K562 (cell line): ENCODE data around the gene MAP2K3. TPM values are rescaled to one million over a fixed set of nuclear protein-coding genes. Genes with fewer than 3 reads are reported as not detected.

Experiments used
- ATAC-seq: fragments of 200-7000 bp; cut with Tn5 transposase; 3 replicates; pipeline ENCODE4 v1.9.1; 2020; ENCODE audit warnings: moderate library complexity
- BruUV-seq: library from RNA; stranded (reverse); fragments of 400-500 nt; replicated peaks from 2 replicates; lab custom pipeline; 2021; lab: Mats Ljungman, UMichigan
- CTCF ChIA-PET: fragments of 300-600 bp; formaldehyde crosslinking; extraction: SDS; loops from one replicate; lab custom pipeline; 2021; ENCODE audit warnings: low intra/inter-chr PET ratio; lab: Yijun Ruan, JAX
- POLR2A ChIA-PET: fragments of 300-600, 350-650 bp; sonication (Branson Sonifier 250); formaldehyde crosslinking; extraction: SDS; loops from one replicate; lab custom pipeline; 2021; ENCODE audit warnings: antibody characterized with exemption, inconsistent platforms; lab: Yijun Ruan, JAX
- DNase-seq, 4 experiments: peaks; one replicate each; pipeline versions ENCODE4 v3.0.0 to v3.0.0-alpha.2; 2011 to 2018; ENCODE audit warnings: low spot score in 3 of 4, mixed read lengths in 3 of 4; ENCODE audit errors: extremely low read depth in 1 of 4
- FAIRE-seq: peaks from 2 replicates; lab custom pipeline; 2011; peaks lifted over from hg19 to GRCh38; lab: Jason Lieb, UNC
- H2AFZ ChIP-seq: 2 replicates; pipeline ENCODE4 v1.6.0; 2011; ENCODE audit warnings: low read depth, low read length, control low read depth, inconsistent platforms
- H3K27ac ChIP-seq: fragments of 200-600 bp; 3 replicates; pipeline ENCODE4 v1.8.0; 2011; ENCODE audit warnings: low read depth, mild to moderate bottlenecking, control low read depth, inconsistent platforms, low read length, moderate library complexity, mixed read lengths; ENCODE audit errors: extremely low read depth
- H3K27me3 ChIP-seq, 2 experiments: fragments of 300-600 bp in 1 of 2; 2 replicates in 1 of 2; 3 replicates in 1 of 2; pipeline versions ENCODE4 v1.6.0 to v1.8.0; 2011; ENCODE audit warnings: inconsistent platforms in 2 of 2, low read length in 2 of 2, mild to moderate bottlenecking in 1 of 2, mixed read lengths in 1 of 2, moderate library complexity in 1 of 2; ENCODE audit not compliant: control insufficient read depth in 2 of 2, insufficient read depth in 2 of 2
- H3K36me3 ChIP-seq: fragments of 300-600 bp; 3 replicates; pipeline ENCODE4 v1.8.0; 2011; ENCODE audit warnings: mild to moderate bottlenecking, low read length, inconsistent platforms; ENCODE audit not compliant: control insufficient read depth, insufficient read depth
- H3K4me1 ChIP-seq, 2 experiments: fragments of 200-600 bp in 1 of 2; replicated peaks in 1 of 2; 2 replicates in 1 of 2; 3 replicates in 1 of 2; pipeline versions ENCODE4 v1.5.1 to v1.8.0; 2011; ENCODE audit warnings: inconsistent platforms in 2 of 2, low read length in 2 of 2, mild to moderate bottlenecking in 1 of 2, mixed read lengths in 1 of 2, moderate library complexity in 1 of 2; ENCODE audit not compliant: control insufficient read depth in 2 of 2, insufficient read depth in 2 of 2
- H3K4me2 ChIP-seq: 2 replicates; pipeline ENCODE4 v1.6.1; 2011; ENCODE audit warnings: low read length, control low read depth, inconsistent platforms, mixed read lengths; ENCODE audit not compliant: insufficient read depth
- H3K4me3 ChIP-seq: fragments of 200-600 bp; sonication (generic), shearing (Covaris generic); 2 replicates; pipeline ENCODE4 v1.5.1; 2016; ENCODE audit warnings: control low read depth, inconsistent platforms
- H3K79me2 ChIP-seq: fragments of 200-600 bp; 3 replicates; pipeline ENCODE4 v1.8.0; 2011; ENCODE audit warnings: low read length, inconsistent platforms; ENCODE audit not compliant: control insufficient read depth, insufficient read depth
- H3K9ac ChIP-seq, 2 experiments: 2 replicates each; pipeline versions ENCODE4 v1.6.0 to v1.6.1; 2011; ENCODE audit warnings: low read depth in 2 of 2, low read length in 2 of 2, control low read depth in 1 of 2, inconsistent platforms in 1 of 2, mild to moderate bottlenecking in 1 of 2, mixed read lengths in 1 of 2; ENCODE audit not compliant: insufficient read depth in 1 of 2
- H3K9me1 ChIP-seq: one replicate; pipeline ENCODE4 v1.6.0; 2011; ENCODE audit warnings: inconsistent platforms, mild to moderate bottlenecking, low read length, moderate library complexity; ENCODE audit not compliant: control insufficient read depth, insufficient read depth
- H3K9me3 ChIP-seq: replicated peaks from 2 replicates; pipeline ENCODE4 v1.5.1; 2011; ENCODE audit warnings: low read depth, low read length, inconsistent platforms; ENCODE audit not compliant: control insufficient read depth, insufficient read depth
- H4K20me1 ChIP-seq: replicated peaks from 2 replicates; pipeline ENCODE4 v1.6.1; 2011; ENCODE audit warnings: low read length, inconsistent platforms, mixed read lengths; ENCODE audit not compliant: control insufficient read depth, insufficient read depth
- ARHGAP35 ChIP-seq: fragments of 450-650 bp; IDR thresholded peaks from 2 replicates; pipeline ENCODE4 v1.6.1; 2018; ENCODE audit not compliant: partially characterized antibody
- BHLHE40 ChIP-seq: IDR thresholded peaks from 2 replicates; pipeline ENCODE4 v1.6.1; 2011; ENCODE audit warnings: low read length, improper control_type of control experiment
- DDX20 ChIP-seq: fragments of 450-650 bp; IDR thresholded peaks from 2 replicates; pipeline ENCODE4 v1.6.1; 2016; ENCODE audit warnings: missing genetic modification characterization, low read depth, mild to moderate bottlenecking, missing compliant biosample characterization, moderate library complexity
- GATA2 ChIP-seq: sonication (generic); formaldehyde crosslinking; IDR thresholded peaks from 2 replicates; pipeline ENCODE4 v1.4.0; 2020; ENCODE audit warnings: mild to moderate bottlenecking, missing genetic modification reagents
- NFRKB ChIP-seq: fragments of 450-650 bp; IDR thresholded peaks from 2 replicates; pipeline ENCODE4 v1.6.1; 2016; ENCODE audit warnings: low read depth
- PRMT5 ChIP-seq: sonication (generic); formaldehyde crosslinking; IDR thresholded peaks from 2 replicates; pipeline ENCODE4 v1.5.0; 2020; ENCODE audit warnings: missing genetic modification reagents
- TCF7 ChIP-seq: sonication (generic); IDR thresholded peaks from 2 replicates; pipeline ENCODE4 v1.6.1; 2016; ENCODE audit warnings: antibody characterized with exemption, borderline replicate concordance
- USF2 ChIP-seq: sonication (generic); formaldehyde crosslinking; IDR thresholded peaks from 2 replicates; pipeline ENCODE4 v1.5.0; 2020; ENCODE audit warnings: missing genetic modification reagents
- ZC3H8 ChIP-seq: fragments of 450-650 bp; IDR thresholded peaks from 2 replicates; pipeline ENCODE4 v1.6.1; 2017
- ZFP1 ChIP-seq: fragments of 450-650 bp; formaldehyde crosslinking; IDR thresholded peaks from 2 replicates; pipeline ENCODE4 v1.4.0; 2020; ENCODE audit warnings: mild to moderate bottlenecking, mixed read lengths
- ZFX ChIP-seq: sonication (generic); formaldehyde crosslinking; IDR thresholded peaks from 2 replicates; pipeline ENCODE4 v1.8.0; 2022; ENCODE audit warnings: mild to moderate bottlenecking, missing genetic modification reagents, moderate library complexity
- WGBS: fragments of 100-300 bp; shearing (Covaris generic); methylation state at CpG from one replicate; pipeline ENCODE4 v1.1.6; 2016; ENCODE audit warnings: low coverage, mixed read lengths; ENCODE audit not compliant: insufficient coverage; ENCODE audit errors: missing lambda C conversion rate; 5-methylcytosine and 5-hydroxymethylcytosine counted together
- in situ Hi-C: fragments of 300-500 bp; cut with MboI; formaldehyde crosslinking; loops from 4 replicates; pipeline ENCODE4 v1.15.0; 2018; ENCODE audit warnings: inconsistent platforms, mixed read lengths
- intact Hi-C: fragments of 100-400 bp; cut with micrococcal nuclease; formaldehyde crosslinking; loops from 2 replicates; pipeline ENCODE4 v1.14.2; 2022
- polyA plus RNA-seq, 8 experiments: library from polyadenylated mRNA; depleted of rRNA in 4 of 8; stranded (reverse) in 5 of 8; unstranded in 3 of 8; fragments of >200 nt; fragmentation: Nextera tagmentation in 2 of 8; fragmentation: Illumina TruSeq in 1 of 8; extraction: Ambion mirVana in 2 of 8; extraction: Trizol in 1 of 8; gene quantifications; 2 replicates each; pipeline versions ENCODE4 v1.2.1 to v1.2.3, GENCODE V29; 2011 to 2014; ENCODE audit warnings: inconsistent platforms in 1 of 8, missing spikeins in 1 of 8
- total RNA-seq, 7 experiments: library from RNA; depleted of rRNA in 6 of 7; stranded (reverse); fragments of >200 nt in 6 of 7; fragmentation: Illumina TruSeq in 2 of 7; extraction: Trizol in 2 of 7; gene quantifications; 2 replicates each; pipeline versions ENCODE4 v1.2.1 to v1.2.3, GENCODE V29; 2011 to 2021; ENCODE audit warnings: low replicate concordance in 1 of 7

The MAP2K3 gene
- total and polyA plus RNA-seq, 9 of the 15 experiments (the other 6 are each of a cell fraction or from before 2014, with no cell fraction given), result 0.18 to 14.8 (median 3.5) TPM

GRCh38 chr17:21291357-21291756 is 6.8 kb downstream of the MAP2K3 start:
- POLR2A ChIA-PET, result no interaction called here
- in situ Hi-C loops, result loop anchor here (10.0 to 25.0 kb wide), 2 partner anchors 771 to 1093 kb away; no protein-coding TSS in a partner anchor
- peaks cover 12% of the 10 kb centered on the region; the same call in 1 of the 2 replicates for H4K20me1 ChIP-seq
- no TSS peak for BruUV-seq
- DNase-seq, result no peak
- H3K27ac ChIP-seq, result no peak overlapping the region
- no peaks in the 10 kb centered on the region for H3K27me3 ChIP-seq
- TF ChIP-seq TCF7 (no peak), ZFP1 (no peak)
- TF ChIP-seq, all 486 proteins: peak for 0
- Histone ChIP-seq H3K4me2 (no peak overlapping the region), H2AFZ (no peak overlapping the region), H3K9ac (no peak overlapping the region), H3K36me3 (no peaks in the 10 kb centered on the region), H3K9me1 (no peaks in the 10 kb centered on the region), H3K79me2 (peaks cover 24% of the 10 kb centered on the region), H3K4me1 (peaks cover 8 to 71% of the 10 kb centered on the region in 2 experiments; a peak in 4 of 5 replicates), H3K9me3 (no peaks in the 10 kb centered on the region), H3K4me3 (no peak overlapping the region)
- intact Hi-C loops, result no loop called here
- FAIRE-seq (no peak), ATAC-seq (no peak)
- CTCF ChIA-PET, result no interaction called here
- 47% methylated on average over 10 of the region's 10 CpGs for WGBS

- Histone ChIP-seq H3K9me1 (no peaks in the 10 kb centered on the region), H3K9ac (0 out of 4 replicates have a peak overlapping the region, but pooled peaks of 1 of the 2 experiments have one; percentile 8), H2AFZ (no peak overlapping the region), H3K27me3 (no peaks in the 10 kb centered on the region), H4K20me1 (peaks cover 15% of the 10 kb centered on the region; the same call in 1 of the 2 replicates), H3K4me3 (no peak overlapping the region), H3K4me1 (peaks cover 4 to 73% of the 10 kb centered on the region in 2 experiments; a peak in 4 of 5 replicates), H3K36me3 (no peaks in the 10 kb centered on the region), H3K9me3 (no peaks in the 10 kb centered on the region)
- peak; percentile 18; the same call in 2 of the 3 replicates for ATAC-seq
- no peak for FAIRE-seq
- ChIA-PET POLR2A (no interaction called here), CTCF (no interaction called here)
- WGBS, result 51% methylated on average over 9 of the region's 12 CpGs
- DNase-seq, result no peak
- in situ Hi-C loops (loop anchor here (10.0 to 25.0 kb wide), 2 partner anchors 770 to 1093 kb away; no protein-coding TSS in a partner anchor), intact Hi-C loops (no loop called here)
- no TSS peak for BruUV-seq
- TF ChIP-seq ZFX (no peak), PRMT5 (CRISPR knock-in tag) (no peak), USF2 (CRISPR knock-in tag) (no peak), DDX20 (tag) (no peak), ZC3H8 (no peak), NFRKB (no peak), BHLHE40 (no peak), ARHGAP35 (no peak), GATA2 (CRISPR knock-in tag) (no peak)
- TF ChIP-seq, all 486 proteins: peak for 0
- Histone ChIP-seq H3K27ac (no peak overlapping the region), H3K79me2 (peaks cover 19% of the 10 kb centered on the region), H3K4me2 (no peak overlapping the region)
These were observed 7.4 kb downstream of the MAP2K3 start for GRCh38 chr17:21291862-21292261.
